ENCODE results near the gene LRRC17. TPM values are rescaled to one million over a fixed set of nuclear protein-coding genes. Genes with fewer than 3 reads are reported as not detected.
"Not testable (repeated sequence)": the region's sequence is repeated elsewhere in the genome, so short reads cannot be mapped to it uniquely, and the experiment has no call there.

Gene LRRC17
- total and polyA plus RNA-seq, 3 experiments from 2014 or later: not detected

GRCh38 chr7:102977586-102977985 is 64.8 kb downstream of the LRRC17 start:
- POLR2A ChIA-PET; H3K36me3 ChIP-seq (ENCODE audit: insufficient read depth, low read length); H3K36me3 Mint-ChIP-seq; H3K27ac Mint-ChIP-seq; H3K4me3 Mint-ChIP-seq; H3K4me3 ChIP-seq (ENCODE audit: low read length); H3K9me3 ChIP-seq (ENCODE audit: low read length); H3K4me1 ChIP-seq (ENCODE audit: insufficient read depth, low read length); H3K27me3 ChIP-seq (ENCODE audit: insufficient read depth, low read length, poor library complexity, severe bottlenecking); H3K27ac ChIP-seq (ENCODE audit: low read depth, low read length); CTCF ChIA-PET; H3K4me1 Mint-ChIP-seq; DNase-seq; H3K27me3 Mint-ChIP-seq; H3K9me3 Mint-ChIP-seq: not testable (repeated sequence)

GRCh38 chr7:102978284-102978683 is 65.5 kb downstream of the LRRC17 start:
- no peak overlapping the region for H3K4me3 ChIP-seq (ENCODE audit: low read length)
- Mint-ChIP-seq H3K27me3 (peaks cover 5 to 6% of the 10 kb centered on the region in 2 donors), H3K27ac (no peak overlapping the region), H3K36me3 (no peaks in the 10 kb centered on the region), H3K4me1 (no peaks in the 10 kb centered on the region), H3K4me3 (no peak overlapping the region), H3K9me3 (no peaks in the 10 kb centered on the region)
- DNase-seq: no peak
- no peaks in the 10 kb centered on the region for H3K36me3 ChIP-seq (ENCODE audit: insufficient read depth, low read length)
- H3K9me3 ChIP-seq (ENCODE audit: low read length): no peaks in the 10 kb centered on the region
- H3K4me1 ChIP-seq (ENCODE audit: insufficient read depth, low read length): no peaks in the 10 kb centered on the region
- CTCF ChIA-PET: no interaction called here
- POLR2A ChIA-PET: no interaction called here
- no peaks in the 10 kb centered on the region for H3K27me3 ChIP-seq (ENCODE audit: insufficient read depth, low read length, poor library complexity, severe bottlenecking)
- no peak overlapping the region for H3K27ac ChIP-seq (ENCODE audit: low read depth, low read length)

- no peak for DNase-seq
- ChIA-PET CTCF (no interaction called here), POLR2A (no interaction called here)
- no peaks in the 10 kb centered on the region for H3K9me3 Mint-ChIP-seq
- H3K27me3 ChIP-seq (ENCODE audit: insufficient read depth, low read length, poor library complexity, severe bottlenecking): no peaks in the 10 kb centered on the region
- H3K36me3 Mint-ChIP-seq: no peaks in the 10 kb centered on the region
- H3K27me3 Mint-ChIP-seq: peaks cover 5 to 6% of the 10 kb centered on the region in 2 donors
- no peaks in the 10 kb centered on the region for H3K4me1 ChIP-seq (ENCODE audit: insufficient read depth, low read length)
- H3K27ac ChIP-seq (ENCODE audit: low read depth, low read length): no peak overlapping the region
- H3K9me3 ChIP-seq (ENCODE audit: low read length): no peaks in the 10 kb centered on the region
- no peak overlapping the region for H3K27ac Mint-ChIP-seq
- no peak overlapping the region for H3K4me3 ChIP-seq (ENCODE audit: low read length)
- no peaks in the 10 kb centered on the region for H3K4me1 Mint-ChIP-seq
- no peak overlapping the region for H3K4me3 Mint-ChIP-seq
- no peaks in the 10 kb centered on the region for H3K36me3 ChIP-seq (ENCODE audit: insufficient read depth, low read length)
These were observed 66.9 kb downstream of the LRRC17 start for GRCh38 chr7:102979670-102980069.

- no peaks in the 10 kb centered on the region for H3K27me3 ChIP-seq (ENCODE audit: insufficient read depth, low read length, poor library complexity, severe bottlenecking)
- CTCF ChIA-PET: no interaction called here
- no peaks in the 10 kb centered on the region for H3K4me1 Mint-ChIP-seq
- no peak overlapping the region for H3K27ac ChIP-seq (ENCODE audit: low read depth, low read length)
- H3K4me3 ChIP-seq (ENCODE audit: low read length): no peak overlapping the region
- peaks cover 2 to 7% of the 10 kb centered on the region in 2 donors for H3K27me3 Mint-ChIP-seq
- H3K36me3 ChIP-seq (ENCODE audit: insufficient read depth, low read length): no peaks in the 10 kb centered on the region
- H3K4me3 Mint-ChIP-seq: no peak overlapping the region
- no peak overlapping the region for H3K27ac Mint-ChIP-seq
- no peaks in the 10 kb centered on the region for H3K4me1 ChIP-seq (ENCODE audit: insufficient read depth, low read length)
- POLR2A ChIA-PET: no interaction called here
- H3K36me3 Mint-ChIP-seq: no peaks in the 10 kb centered on the region
- no peaks in the 10 kb centered on the region for H3K9me3 ChIP-seq (ENCODE audit: low read length)
- H3K9me3 Mint-ChIP-seq: no peaks in the 10 kb centered on the region
- no peak for DNase-seq
These were observed 68.7 kb downstream of the LRRC17 start for GRCh38 chr7:102981451-102981850.

- ChIA-PET CTCF (no interaction called here), POLR2A (no interaction called here)
- Mint-ChIP-seq H3K27ac (peak overlapping the region in 1 of 8 donors; percentile 6), H3K9me3 (no peaks in the 10 kb centered on the region), H3K36me3 (no peaks in the 10 kb centered on the region), H3K4me1 (no peaks in the 10 kb centered on the region), H3K27me3 (peaks cover 0 to 4% of the 10 kb centered on the region in 2 donors), H3K4me3 (no peak overlapping the region)
- no peaks in the 10 kb centered on the region for H3K4me1 ChIP-seq (ENCODE audit: insufficient read depth, low read length)
- H3K4me3 ChIP-seq (ENCODE audit: low read length): no peak overlapping the region
- no peak overlapping the region for H3K27ac ChIP-seq (ENCODE audit: low read depth, low read length)
- H3K27me3 ChIP-seq (ENCODE audit: insufficient read depth, low read length, poor library complexity, severe bottlenecking): no peaks in the 10 kb centered on the region
- no peaks in the 10 kb centered on the region for H3K36me3 ChIP-seq (ENCODE audit: insufficient read depth, low read length)
- H3K9me3 ChIP-seq (ENCODE audit: low read length): no peaks in the 10 kb centered on the region
- no peak for DNase-seq
These were observed 69.4 kb downstream of the LRRC17 start for GRCh38 chr7:102982235-102982634.

- H3K4me3 ChIP-seq (ENCODE audit: low read length): no peak overlapping the region
- ChIA-PET POLR2A (no interaction called here), CTCF (no interaction called here)
- H3K27me3 ChIP-seq (ENCODE audit: insufficient read depth, low read length, poor library complexity, severe bottlenecking): no peaks in the 10 kb centered on the region
- peaks cover 0 to 8% of the 10 kb centered on the region in 2 donors for H3K27me3 Mint-ChIP-seq
- no peak for DNase-seq
- no peaks in the 10 kb centered on the region for H3K4me1 Mint-ChIP-seq
- H3K4me3 Mint-ChIP-seq: no peak overlapping the region
- no peak overlapping the region for H3K27ac Mint-ChIP-seq
- H3K4me1 ChIP-seq (ENCODE audit: insufficient read depth, low read length): no peaks in the 10 kb centered on the region
- no peaks in the 10 kb centered on the region for H3K9me3 Mint-ChIP-seq
- no peaks in the 10 kb centered on the region for H3K36me3 ChIP-seq (ENCODE audit: insufficient read depth, low read length)
- no peaks in the 10 kb centered on the region for H3K36me3 Mint-ChIP-seq
- no peak overlapping the region for H3K27ac ChIP-seq (ENCODE audit: low read depth, low read length)
- H3K9me3 ChIP-seq (ENCODE audit: low read length): no peaks in the 10 kb centered on the region
These were observed 70.8 kb downstream of the LRRC17 start for GRCh38 chr7:102983602-102984001.

- Histone ChIP-seq H3K9me3 (ENCODE audit: low read length) (no peaks in the 10 kb centered on the region), H3K27me3 (ENCODE audit: insufficient read depth, low read length, poor library complexity, severe bottlenecking) (no peaks in the 10 kb centered on the region), H3K4me1 (ENCODE audit: insufficient read depth, low read length) (no peaks in the 10 kb centered on the region), H3K36me3 (ENCODE audit: insufficient read depth, low read length) (no peaks in the 10 kb centered on the region), H3K4me3 (ENCODE audit: low read length) (no peak overlapping the region), H3K27ac (ENCODE audit: low read depth, low read length) (no peak overlapping the region)
- H3K36me3 Mint-ChIP-seq: no peaks in the 10 kb centered on the region
- no peaks in the 10 kb centered on the region for H3K9me3 Mint-ChIP-seq
- no peak overlapping the region for H3K4me3 Mint-ChIP-seq
- peaks cover 0 to 8% of the 10 kb centered on the region in 2 donors for H3K27me3 Mint-ChIP-seq
- DNase-seq: no peak
- H3K27ac Mint-ChIP-seq: no peak overlapping the region
- CTCF ChIA-PET: no interaction called here
- POLR2A ChIA-PET: no interaction called here
- H3K4me1 Mint-ChIP-seq: no peaks in the 10 kb centered on the region
These were observed 72.5 kb downstream of the LRRC17 start for GRCh38 chr7:102985176-102985783.

- ChIA-PET POLR2A (no interaction called here), CTCF (no interaction called here)
- Mint-ChIP-seq H3K27ac (no peak overlapping the region), H3K9me3 (peaks cover 0 to 2% (median 0%) of the 10 kb centered on the region in 5 donors), H3K4me1 (no peaks in the 10 kb centered on the region), H3K36me3 (no peaks in the 10 kb centered on the region), H3K27me3 (peaks cover 4 to 6% of the 10 kb centered on the region in 2 donors), H3K4me3 (no peak overlapping the region)
- Histone ChIP-seq H3K4me1 (ENCODE audit: insufficient read depth, low read length) (no peaks in the 10 kb centered on the region), H3K27me3 (ENCODE audit: insufficient read depth, low read length, poor library complexity, severe bottlenecking) (no peaks in the 10 kb centered on the region), H3K36me3 (ENCODE audit: insufficient read depth, low read length) (no peaks in the 10 kb centered on the region), H3K9me3 (ENCODE audit: low read length) (no peaks in the 10 kb centered on the region), H3K4me3 (ENCODE audit: low read length) (no peak overlapping the region), H3K27ac (ENCODE audit: low read depth, low read length) (no peak overlapping the region)
- DNase-seq: no peak
These were observed 75.3 kb downstream of the LRRC17 start for GRCh38 chr7:102988088-102988487.
